PFSK-1 (cell line): ENCODE data around the gene NAV2.

Experiments
- POLR2AphosphoS5 ChIP-seq: IDR thresholded peaks from 2 replicates; pipeline ENCODE4 v1.6.1; 2012; ENCODE audit warnings: low read depth, mild to moderate bottlenecking, control low read depth, low read length, moderate library complexity
- TAF1 ChIP-seq: IDR thresholded peaks from 2 replicates; pipeline ENCODE4 v1.6.1; 2012; ENCODE audit warnings: low read length, control low read depth, borderline replicate concordance; ENCODE audit not compliant: insufficient read depth

- TF ChIP-seq TAF1: no peak
- no peak for TF ChIP-seq POLR2AphosphoS5
These were observed 283.9 kb downstream of the NAV2 start for GRCh38 chr11:19996571-19996970.
